Left lung (tissue), 10 donors: ENCODE measurements around the gene CARNS1. TPM values are rescaled to one million over a fixed set of nuclear protein-coding genes. Genes with fewer than 3 reads are reported as not detected.

ENCODE experiments used
- ATAC-seq: fragments of 200-7000 bp; cut with Tn5 transposase; one replicate; pipeline ENCODE4 v1.9.1; 2020; ENCODE audit warnings: moderate library complexity
- DNase-seq, 4 donors: peaks; one replicate each; pipeline ENCODE4 v3.0.0-alpha.2; 2013 to 2020
- H3K27ac ChIP-seq, 2 donors: fragments of 200-600 bp; sonication (generic) in 1 of 2; one replicate each; pipeline versions ENCODE4 v1.5.0 to v1.8.0; 2020 to 2021
- H3K27me3 ChIP-seq, 2 donors: fragments of 200-600 bp; sonication (generic) in 1 of 2; one replicate each; pipeline versions ENCODE4 v1.5.0 to v1.8.0; 2020 to 2021
- H3K36me3 ChIP-seq, 2 donors: fragments of 200-600 bp; sonication (generic) in 1 of 2; one replicate each; pipeline versions ENCODE4 v1.5.0 to v1.8.0; 2020 to 2021
- H3K4me1 ChIP-seq, 2 donors: fragments of 200-600 bp; one replicate each; pipeline ENCODE4 v1.8.0; 2021
- H3K4me3 ChIP-seq, 2 donors: fragments of 200-600 bp; sonication (generic) in 1 of 2; one replicate each; pipeline versions ENCODE4 v1.5.0 to v1.8.0; 2020 to 2021; ENCODE audit warnings: mild to moderate bottlenecking in 1 of 2
- H3K9me3 ChIP-seq, 2 donors: fragments of 200-600 bp; sonication (generic) in 1 of 2; one replicate each; pipeline versions ENCODE4 v1.5.0 to v1.8.0; 2020 to 2021
- intact Hi-C, 2 donors: fragments of 100-400 bp; cut with DNase I; formaldehyde crosslinking; loops; one replicate each; pipeline versions ENCODE4 v1.11.2 to v1.14.2; 2022
- polyA plus RNA-seq, 6 donors: library from polyadenylated mRNA; unstranded; fragments of 120-200 nt; gene quantifications; one replicate each; pipeline ENCODE4 v1.2.1, GENCODE V29; 2013; ENCODE audit not compliant: insufficient read length in 6 of 6
- total RNA-seq, 2 donors: library from RNA; stranded (reverse); fragmentation: NEBNext Ultra II Directional; extraction: Animal tissue kit (Norgen Biotek cat#: 25700); gene quantifications; one replicate each; pipeline ENCODE4 v1.2.1, GENCODE V29; 2021
- TF ChIP-seq, protein P1 (sequence below), 2 donors: fragments of 200-600 bp; sonication (generic) in 1 of 2; IDR thresholded peaks; one replicate each; pipeline versions ENCODE4 v1.5.0 to v1.8.0; 2021; ENCODE audit warnings: antibody characterized with exemption in 2 of 2
- donor health status: DM: no; HTN: yes; CAD: no.
- donor health status: DM: no; HTN: no; CAD: no.

The CARNS1 gene
- total and polyA plus RNA-seq, 8 donors = 0.71 to 5.6 (median 3.1) TPM

DNA sequence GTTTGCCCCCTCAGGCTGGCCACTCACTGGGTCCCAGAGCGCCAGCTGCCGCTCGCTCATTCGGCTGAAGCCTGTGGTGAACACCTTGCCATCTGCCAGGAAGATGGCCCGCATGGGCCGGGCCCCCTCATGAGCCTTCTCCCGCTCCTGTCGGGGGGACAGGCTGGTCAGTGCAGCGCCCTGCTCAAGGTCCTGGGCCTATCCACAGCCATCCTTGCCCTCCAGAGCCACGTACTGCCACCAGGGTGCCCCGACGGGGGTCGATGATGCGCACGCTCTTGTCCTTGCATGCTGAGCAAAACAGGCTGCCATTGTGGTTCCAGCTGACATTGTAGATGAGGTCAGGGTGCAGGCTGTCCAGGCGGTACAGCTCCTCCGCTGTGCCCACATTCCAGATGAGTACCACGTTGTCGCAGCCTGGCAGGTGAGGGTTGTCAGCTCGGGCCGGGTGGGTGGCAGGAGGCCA is 25.7 kb downstream of the CARNS1 start:
- Histone ChIP-seq H3K9me3 (no peaks in the 10 kb centered on the region), H3K4me3 (no peak overlapping the region), H3K4me1 (peaks cover 6 to 76% of the 10 kb centered on the region in 2 donors), H3K27ac (peak overlapping the region in 1 of 2 donors; percentile 18), H3K36me3 (peaks cover 0 to 57% of the 10 kb centered on the region in 2 donors), H3K27me3 (no peaks in the 10 kb centered on the region)
- TF ChIP-seq, protein P1, sequence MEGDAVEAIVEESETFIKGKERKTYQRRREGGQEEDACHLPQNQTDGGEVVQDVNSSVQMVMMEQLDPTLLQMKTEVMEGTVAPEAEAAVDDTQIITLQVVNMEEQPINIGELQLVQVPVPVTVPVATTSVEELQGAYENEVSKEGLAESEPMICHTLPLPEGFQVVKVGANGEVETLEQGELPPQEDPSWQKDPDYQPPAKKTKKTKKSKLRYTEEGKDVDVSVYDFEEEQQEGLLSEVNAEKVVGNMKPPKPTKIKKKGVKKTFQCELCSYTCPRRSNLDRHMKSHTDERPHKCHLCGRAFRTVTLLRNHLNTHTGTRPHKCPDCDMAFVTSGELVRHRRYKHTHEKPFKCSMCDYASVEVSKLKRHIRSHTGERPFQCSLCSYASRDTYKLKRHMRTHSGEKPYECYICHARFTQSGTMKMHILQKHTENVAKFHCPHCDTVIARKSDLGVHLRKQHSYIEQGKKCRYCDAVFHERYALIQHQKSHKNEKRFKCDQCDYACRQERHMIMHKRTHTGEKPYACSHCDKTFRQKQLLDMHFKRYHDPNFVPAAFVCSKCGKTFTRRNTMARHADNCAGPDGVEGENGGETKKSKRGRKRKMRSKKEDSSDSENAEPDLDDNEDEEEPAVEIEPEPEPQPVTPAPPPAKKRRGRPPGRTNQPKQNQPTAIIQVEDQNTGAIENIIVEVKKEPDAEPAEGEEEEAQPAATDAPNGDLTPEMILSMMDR (IDR thresholded peaks at IDR 0.05) = no peak
- ATAC-seq (no peak), DNase-seq (peak in 1 of 4 donors; percentile 72)
- intact Hi-C loops = no loop called here

DNA sequence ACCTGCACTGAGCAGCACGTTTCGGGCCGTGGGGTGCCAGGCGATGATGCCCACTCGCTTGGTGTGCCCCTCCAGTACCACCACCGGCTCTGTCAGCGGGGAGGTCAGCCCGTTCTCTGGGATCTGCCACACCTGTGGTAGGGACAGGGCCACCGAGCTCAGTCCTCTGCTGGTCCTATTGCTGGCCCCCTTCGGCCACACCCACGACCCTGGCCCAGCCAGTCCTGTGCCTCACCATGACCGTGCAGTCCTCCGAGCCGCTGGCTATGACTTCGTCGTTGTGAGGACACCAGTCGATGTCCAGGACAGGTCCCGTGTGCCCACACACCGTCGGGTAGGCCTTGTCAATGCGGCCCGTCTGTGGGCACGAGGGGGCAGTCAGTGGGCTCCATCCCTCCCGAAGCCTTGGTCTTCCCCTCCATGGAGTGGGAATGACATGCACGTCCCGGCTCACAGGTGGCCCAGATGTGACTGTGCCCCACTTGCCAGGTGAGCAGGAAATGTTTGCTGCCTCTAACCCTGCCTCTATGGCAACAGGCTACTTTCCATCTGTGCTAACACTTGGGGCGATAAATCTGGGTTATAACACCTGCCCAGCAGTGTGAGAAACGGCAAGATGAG is 26.4 kb downstream of the CARNS1 start:
- TF ChIP-seq, protein P1 (IDR thresholded peaks at IDR 0.05) = no peak
- H3K4me3 ChIP-seq = peak overlapping the region in 1 of 2 donors; percentile 89
- ATAC-seq = no peak
- H3K36me3 ChIP-seq = peaks cover 0 to 53% of the 10 kb centered on the region in 2 donors
- peak overlapping the region in 1 of 2 donors; percentile 18 for H3K27ac ChIP-seq
- H3K9me3 ChIP-seq = no peaks in the 10 kb centered on the region
- intact Hi-C loops = no loop called here
- H3K27me3 ChIP-seq = no peaks in the 10 kb centered on the region
- peak in 1 of 4 donors; percentile 73 for DNase-seq
- peaks cover 6 to 71% of the 10 kb centered on the region in 2 donors for H3K4me1 ChIP-seq

DNA sequence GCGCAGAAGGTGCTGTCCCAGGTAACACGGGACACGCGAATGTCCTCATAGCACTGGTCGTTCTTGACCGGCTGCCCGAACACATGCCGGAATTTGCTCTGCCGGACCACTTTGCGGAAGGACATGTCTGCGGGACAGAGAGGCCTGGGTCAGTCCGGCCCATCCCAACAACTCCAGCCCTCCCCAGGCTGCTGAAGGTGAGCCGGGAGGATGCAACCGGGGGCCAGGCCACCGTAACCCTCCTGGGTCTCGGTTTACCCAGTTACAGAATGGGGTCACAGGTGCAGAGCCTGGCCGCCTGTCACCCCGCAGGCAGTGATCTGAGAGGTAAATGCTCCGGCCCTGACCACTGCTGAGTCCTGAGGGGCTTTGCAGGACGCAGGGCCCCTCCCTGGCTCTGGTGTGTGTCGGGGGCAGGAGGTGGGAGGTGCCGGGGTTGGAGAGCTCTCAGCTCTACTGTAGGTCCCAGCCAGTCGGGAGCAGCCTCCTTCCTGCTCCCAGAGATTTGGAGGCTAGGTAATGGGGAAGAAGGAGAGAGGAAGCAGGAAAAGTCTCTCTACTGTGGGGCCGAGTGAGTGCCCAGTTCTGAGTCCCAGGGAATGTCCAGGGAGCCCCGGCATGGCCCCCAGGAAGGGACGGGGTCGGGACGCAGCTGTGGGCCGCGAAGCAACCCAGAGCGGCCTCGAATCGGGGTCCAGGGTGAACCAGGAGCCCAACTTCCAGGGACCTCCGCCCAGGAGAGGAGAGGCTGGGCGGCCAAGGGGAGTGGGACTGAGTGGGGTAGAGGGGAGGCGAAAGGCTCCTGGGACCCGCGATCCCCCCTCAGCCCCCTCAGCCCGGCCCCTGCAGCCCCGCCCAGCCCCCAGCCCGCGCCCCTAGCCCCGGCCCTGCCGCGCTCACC is 27.3 kb downstream of the CARNS1 start:
- peak overlapping the region; percentile 91 to 96 for H3K27ac ChIP-seq
- H3K4me3 ChIP-seq = peak overlapping the region; percentile 79 to 89
- intact Hi-C loops = no loop called here
- DNase-seq (peak in 1 of 4 donors; percentile 72), ATAC-seq (peak; percentile 1)
- H3K36me3 ChIP-seq = peaks cover 0 to 46% of the 10 kb centered on the region in 2 donors
- H3K9me3 ChIP-seq = no peaks in the 10 kb centered on the region
- H3K4me1 ChIP-seq = peaks cover 6 to 63% of the 10 kb centered on the region in 2 donors
- H3K27me3 ChIP-seq = no peaks in the 10 kb centered on the region
- TF ChIP-seq, protein P1 (IDR thresholded peaks at IDR 0.05) = no peak

DNA sequence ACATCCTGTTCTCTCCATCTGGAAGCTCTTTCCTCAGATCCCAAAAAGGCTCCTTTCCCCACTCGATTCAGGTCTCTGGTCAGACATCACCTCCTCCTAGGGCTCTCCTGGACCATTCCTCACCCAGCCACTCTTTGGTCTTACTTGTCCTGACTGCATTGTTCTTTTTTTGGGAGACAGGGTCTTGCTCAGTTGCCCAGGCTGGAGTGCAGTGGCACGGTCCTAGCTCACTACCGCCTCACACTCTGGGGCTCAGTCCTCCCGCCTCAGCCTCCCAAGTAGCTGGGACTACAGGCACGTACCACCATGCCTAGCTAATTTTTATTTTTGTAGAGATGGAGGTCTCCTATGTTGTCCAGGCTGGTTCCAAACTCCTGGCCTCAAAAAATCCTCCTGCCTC is 30.0 kb downstream of the CARNS1 start:
- Histone ChIP-seq H3K9me3 (no peaks in the 10 kb centered on the region), H3K27me3 (no peaks in the 10 kb centered on the region), H3K4me1 (peaks cover 6 to 57% of the 10 kb centered on the region in 2 donors), H3K36me3 (peaks cover 0 to 18% of the 10 kb centered on the region in 2 donors), H3K4me3 (no peak overlapping the region), H3K27ac (no peak overlapping the region)
- intact Hi-C loops = no loop called here
- TF ChIP-seq, protein P1 (IDR thresholded peaks at IDR 0.05) = no peak
- ATAC-seq (no peak), DNase-seq (no peak)

DNA sequence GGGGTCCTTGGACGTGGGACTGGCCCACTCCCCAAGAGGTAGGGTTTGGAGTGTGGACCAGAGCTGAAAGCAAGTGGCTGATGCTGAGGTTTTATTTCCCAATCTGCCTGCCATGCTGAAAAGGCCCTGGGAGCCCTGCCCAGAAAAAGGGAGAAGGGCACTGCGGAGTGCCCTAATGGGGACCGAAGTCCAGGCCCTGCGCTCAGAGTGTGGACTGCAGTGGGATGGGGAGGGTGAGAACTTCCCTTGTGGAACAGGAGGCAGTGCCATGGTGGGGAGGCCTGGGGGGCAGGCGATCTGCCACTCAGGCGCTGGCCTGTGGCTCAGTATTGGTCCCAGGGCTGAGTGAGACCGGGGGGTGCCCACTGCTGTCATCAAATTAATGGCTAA is 32.7 kb downstream of the CARNS1 start:
- H3K36me3 ChIP-seq = no peaks in the 10 kb centered on the region
- H3K4me3 ChIP-seq = no peak overlapping the region
- H3K27me3 ChIP-seq = no peaks in the 10 kb centered on the region
- no peaks in the 10 kb centered on the region for H3K9me3 ChIP-seq
- peak in 1 of 4 donors; percentile 55 for DNase-seq
- no peak for ATAC-seq
- intact Hi-C loops = no loop called here
- TF ChIP-seq, protein P1 (IDR thresholded peaks at IDR 0.05) = no peak
- H3K27ac ChIP-seq = no peak overlapping the region
- peaks cover 0 to 31% of the 10 kb centered on the region in 2 donors for H3K4me1 ChIP-seq
